GM21619 (cell line): ENCODE measurements around the gene TCF7L2.

ENCODE experiments used
- ATAC-seq: cut with Tn5 transposase; IDR thresholded peaks from one replicate; pipeline ENCODE4 v1.9.1; 2021; ENCODE audit not compliant: unreplicated experiment

The TCF7L2 gene

GRCh38 chr10:112963835-112964234 lies 13.8 kb downstream of the TCF7L2 start:
- no peak for ATAC-seq

- no peak for ATAC-seq
Observed at GRCh38 chr10:112964482-112964881, 14.4 kb downstream of the TCF7L2 start.

- ATAC-seq, result no peak
Observed at GRCh38 chr10:112966194-112966855, 16.3 kb downstream of the TCF7L2 start.

GRCh38 chr10:112967200-112967599 lies 17.2 kb downstream of the TCF7L2 start:
- no peak for ATAC-seq

GRCh38 chr10:112969131-112969530 lies 19.1 kb downstream of the TCF7L2 start:
- no peak for ATAC-seq

GRCh38 chr10:112969542-112969941 lies 19.5 kb downstream of the TCF7L2 start:
- ATAC-seq, result no peak

GRCh38 chr10:112970021-112970420 lies 20.0 kb downstream of the TCF7L2 start:
- ATAC-seq, result no peak

GRCh38 chr10:112972606-112973005 lies 22.6 kb downstream of the TCF7L2 start:
- ATAC-seq, result no peak

GRCh38 chr10:112973046-112973445 lies 23.0 kb downstream of the TCF7L2 start:
- ATAC-seq, result no peak

- ATAC-seq, result no peak
Observed at GRCh38 chr10:112973805-112974204, 23.8 kb downstream of the TCF7L2 start.

- ATAC-seq, result no peak
Observed at GRCh38 chr10:112977426-112977898, 27.4 kb downstream of the TCF7L2 start.

GRCh38 chr10:112979927-112980326 lies 29.9 kb downstream of the TCF7L2 start:
- no peak for ATAC-seq

- no peak for ATAC-seq
Observed at GRCh38 chr10:112980937-112981336, 30.9 kb downstream of the TCF7L2 start.

- ATAC-seq, result peak; percentile 97
Observed at GRCh38 chr10:112981553-112981952, 31.5 kb downstream of the TCF7L2 start.

- ATAC-seq, result no peak
Observed at GRCh38 chr10:112983444-112984056, 33.5 kb downstream of the TCF7L2 start.

GRCh38 chr10:112984756-112985155 lies 34.7 kb downstream of the TCF7L2 start:
- ATAC-seq, result no peak

- ATAC-seq, result no peak
Observed at GRCh38 chr10:112985690-112986543, 35.9 kb downstream of the TCF7L2 start.

- ATAC-seq, result no peak
Observed at GRCh38 chr10:112986544-112987190, 36.6 kb downstream of the TCF7L2 start.

GRCh38 chr10:112988839-112989406 lies 38.9 kb downstream of the TCF7L2 start:
- no peak for ATAC-seq

GRCh38 chr10:112989826-112990225 lies 39.8 kb downstream of the TCF7L2 start:
- ATAC-seq, result no peak

- no peak for ATAC-seq
Observed at GRCh38 chr10:112990271-112990670, 40.2 kb downstream of the TCF7L2 start.
